GM12892 (cell line): ENCODE data around the gene ETF1.
A peak's percentile ranks its signal among the peaks of the same experiment; 100 is the strongest.

Source experiments
- POLR2A ChIP-seq: IDR thresholded peaks from 2 replicates; pipeline ENCODE4 v1.6.1; 2011; ENCODE audit warnings: low read depth, low read length, control low read depth
- POLR2AphosphoS5 ChIP-seq: IDR thresholded peaks from 2 replicates; pipeline ENCODE4 v1.6.1; 2011; ENCODE audit warnings: low read depth, low read length, control low read depth
- TAF1 ChIP-seq: IDR thresholded peaks from 2 replicates; pipeline ENCODE4 v1.6.1; 2011; ENCODE audit warnings: low read depth, mild to moderate bottlenecking, control low read depth, low read length, borderline replicate concordance

DNA sequence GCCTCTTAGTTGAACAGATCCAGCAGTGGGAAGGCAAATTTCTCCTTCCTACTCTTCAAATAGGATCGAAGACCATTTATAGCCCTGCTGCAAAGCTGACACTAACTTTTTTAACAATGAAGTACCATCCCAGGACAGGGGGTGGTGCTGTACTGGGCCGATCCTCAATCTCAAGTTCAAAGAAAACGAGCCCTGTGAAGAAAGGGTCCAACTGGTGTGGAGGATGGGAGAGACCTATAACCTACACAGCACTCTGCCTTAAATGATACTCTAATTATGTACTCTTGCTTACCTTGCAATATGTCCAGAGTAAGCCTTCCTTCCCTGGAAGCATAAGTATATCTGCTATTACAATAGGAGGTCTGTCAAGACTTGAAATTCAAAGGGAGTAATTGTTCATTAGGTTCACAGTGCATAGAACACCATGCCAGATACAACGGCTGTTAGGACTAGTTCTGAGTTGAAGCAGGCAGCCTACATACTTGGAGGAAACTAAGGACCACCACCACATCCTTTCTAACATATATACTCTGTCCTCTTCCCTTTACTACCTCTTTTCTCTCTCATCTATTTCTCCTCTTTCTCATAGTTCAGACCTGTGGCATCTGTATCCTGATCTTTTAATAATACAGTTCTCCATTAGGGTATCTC is 6.2 kb downstream of the ETF1 start:
- TF ChIP-seq TAF1 (no peak), POLR2A (peak; percentile 40), POLR2AphosphoS5 (peak; percentile 51; the same call in 1 of the 2 replicates)
